Erythroblast (primary cell): ENCODE data around the gene IL1RAPL2.

Experiments used
- GATA1 ChIP-seq: IDR thresholded peaks from 2 replicates; pipeline ENCODE4 v1.6.1; 2011; ENCODE audit warnings: low read depth, mild to moderate bottlenecking, control low read depth, low read length, moderate library complexity
- POLR2A ChIP-seq: IDR thresholded peaks from 2 replicates; pipeline ENCODE4 v1.6.1; 2011; ENCODE audit warnings: mild to moderate bottlenecking, low read length

GRCh38 chrX:105488716-105489115 lies 922.7 kb downstream of the IL1RAPL2 start:
- TF ChIP-seq POLR2A (no peak), GATA1 (no peak)
